DMS79 treated with DMSO at 0.1 percent for 48 hours (cell line): ENCODE measurements around the gene C11orf91.
A peak's percentile ranks its signal among the peaks of the same experiment; 100 is the strongest.
"Not testable (repeated sequence)": the region's sequence is repeated elsewhere in the genome, so short reads cannot be mapped to it uniquely, and the experiment has no call there.

Experiments
- DNase-seq: peaks from one replicate; lab custom pipeline; 2025; lab: John Stamatoyannopoulos, UW

The C11orf91 gene

GRCh38 chr11:33700502-33701271 is at the start of gene C11orf91:
C11orf91 (minus strand) TSS chr11:33700826; CDS start chr11:33700740, 86 bp downstream.
- DNase-seq = peak; percentile 96

DNA sequence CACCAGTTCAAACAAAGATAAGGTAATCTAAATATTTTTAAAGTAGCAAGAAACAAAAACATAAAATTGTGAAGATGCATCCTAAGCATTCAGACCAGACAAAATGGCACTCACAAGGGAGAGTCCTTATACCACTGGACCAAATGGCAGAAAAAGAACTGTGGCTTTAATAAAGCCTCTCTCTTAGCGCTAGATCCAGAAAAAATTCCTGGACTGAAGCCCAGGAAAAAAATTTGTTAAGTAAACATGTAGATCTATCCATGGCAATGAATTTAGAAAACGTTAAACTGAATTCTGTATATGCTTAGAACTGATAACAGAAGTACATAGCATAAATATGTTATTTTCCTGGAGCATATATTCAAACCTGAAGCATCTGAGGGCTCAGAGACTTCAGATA is 47.4 kb upstream of the C11orf91 start:
- no peak for DNase-seq

GRCh38 chr11:33743291-33743690 is 42.7 kb upstream of the C11orf91 start:
- no peak for DNase-seq

DNA sequence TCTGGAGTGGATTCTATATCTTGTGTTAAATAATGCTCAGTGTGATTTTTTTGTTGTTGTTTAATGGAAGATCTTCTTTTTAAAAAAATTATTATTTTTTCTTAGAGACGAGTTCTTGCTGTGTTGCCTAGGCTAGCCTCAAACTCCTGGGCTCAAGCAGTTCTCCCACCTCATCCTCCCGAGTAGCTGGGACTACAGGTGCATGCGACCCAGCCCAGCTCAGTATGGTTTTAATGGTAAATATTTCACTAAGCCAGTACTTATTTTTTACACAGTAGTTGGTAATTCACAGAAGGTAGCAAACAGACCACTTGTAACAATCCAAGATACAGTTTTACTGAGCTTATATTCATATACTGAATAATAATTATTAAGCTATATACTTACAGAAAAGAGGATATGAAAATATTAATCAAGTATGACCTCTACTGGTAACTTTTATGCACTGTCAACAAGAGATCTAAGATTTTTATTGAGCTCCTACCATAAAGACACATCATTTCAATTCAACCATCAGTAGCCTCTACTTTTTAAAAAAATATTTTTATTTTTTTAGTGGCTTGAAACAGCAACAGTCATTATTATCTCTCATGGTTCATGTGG is 41.7 kb upstream of the C11orf91 start:
- DNase-seq = peak; percentile 37

- no peak for DNase-seq
Observed at GRCh38 chr11:33741806-33742205, 41.2 kb upstream of the C11orf91 start.

GRCh38 chr11:33737362-33737821 is 36.8 kb upstream of the C11orf91 start:
- DNase-seq = no peak

GRCh38 chr11:33736148-33736812 is 35.7 kb upstream of the C11orf91 start, which contains the start of gene CD59:
CD59 (minus strand) TSS chr11:33736423; CDS start chr11:33722445, 13,978 bp downstream.
- peak; percentile 59 for DNase-seq

DNA sequence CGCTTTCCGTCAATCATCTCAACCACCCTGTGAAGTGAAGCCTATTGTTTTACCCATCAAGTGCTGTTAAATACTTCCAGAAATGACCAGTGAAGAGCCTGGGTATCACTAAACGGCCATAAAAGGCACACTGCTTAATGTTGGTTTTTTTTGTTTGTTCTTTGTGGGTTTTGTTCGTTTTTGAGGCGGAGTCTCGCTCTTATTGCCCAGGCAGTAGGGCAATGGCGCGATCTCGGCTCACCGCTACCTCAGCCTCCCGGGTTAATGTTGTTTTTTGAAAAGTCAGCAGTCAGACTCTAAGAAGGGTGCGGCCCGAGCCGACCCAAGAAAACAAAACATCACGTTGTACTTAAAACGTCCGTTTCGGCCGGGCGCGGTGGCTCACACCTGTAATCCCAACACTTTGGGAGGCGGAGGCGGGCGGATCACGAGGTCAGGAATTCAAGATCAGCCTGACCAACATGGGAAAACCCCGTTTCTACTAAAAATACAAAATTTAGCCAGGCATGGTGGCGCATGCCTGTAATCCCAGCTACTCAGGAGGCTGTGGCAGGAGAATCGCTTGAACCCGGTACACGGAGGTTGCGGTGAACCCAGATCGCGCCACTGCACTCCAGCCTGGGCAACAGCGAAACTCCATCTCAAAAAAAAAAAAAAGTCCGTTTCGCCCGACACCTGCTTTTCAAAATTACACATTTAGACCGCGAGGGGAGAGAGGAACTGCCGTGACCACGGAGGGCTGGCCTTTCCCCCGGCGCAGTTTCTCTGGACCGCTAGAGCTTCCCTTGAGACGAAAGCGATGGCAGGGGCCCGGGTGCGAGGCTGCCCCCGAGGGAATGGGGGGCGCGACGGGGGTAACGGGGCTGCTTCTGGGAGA is 34.9 kb upstream of the C11orf91 start:
- peak; percentile 46 for DNase-seq

DNA sequence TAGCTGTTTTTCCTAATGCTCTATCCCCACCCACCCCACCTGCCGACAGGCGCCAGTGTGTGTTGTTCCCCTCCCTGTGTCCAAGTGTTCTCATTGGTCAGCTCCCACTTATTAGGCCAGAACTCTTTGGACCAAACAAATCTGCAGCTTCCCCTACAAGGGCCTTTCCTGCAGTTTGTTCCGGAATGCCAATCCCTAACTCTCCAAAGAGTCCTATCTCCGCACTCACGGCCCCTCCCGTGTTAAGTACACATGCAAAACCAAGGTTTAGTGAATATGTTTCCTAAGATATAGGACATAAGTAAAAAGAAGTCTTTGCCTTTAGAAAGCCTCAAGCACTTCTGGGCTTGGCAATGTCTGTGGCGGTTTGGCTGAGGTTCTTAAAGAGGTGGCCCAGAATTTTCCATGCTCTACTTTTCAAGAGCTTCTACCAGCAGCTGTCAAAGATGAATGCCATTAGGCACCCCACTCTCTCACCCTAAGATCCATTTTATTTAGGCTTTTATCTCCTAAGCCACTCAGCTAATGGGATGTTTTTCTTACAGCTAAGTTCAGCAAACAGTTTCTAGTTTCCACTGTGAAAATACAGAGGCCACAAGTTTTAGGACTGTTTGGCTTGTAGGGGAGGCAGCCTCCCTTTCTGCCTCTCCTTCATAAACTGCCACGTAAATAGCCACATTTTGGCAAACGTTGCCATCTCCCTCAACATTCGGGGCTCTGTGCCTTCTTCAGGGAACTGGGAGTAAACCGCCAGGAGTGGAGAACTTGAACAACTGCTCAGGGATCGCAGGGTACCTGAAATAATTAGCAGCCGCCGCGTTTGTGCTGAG is 34.0 kb upstream of the C11orf91 start:
- DNase-seq = peak; percentile 60

DNA sequence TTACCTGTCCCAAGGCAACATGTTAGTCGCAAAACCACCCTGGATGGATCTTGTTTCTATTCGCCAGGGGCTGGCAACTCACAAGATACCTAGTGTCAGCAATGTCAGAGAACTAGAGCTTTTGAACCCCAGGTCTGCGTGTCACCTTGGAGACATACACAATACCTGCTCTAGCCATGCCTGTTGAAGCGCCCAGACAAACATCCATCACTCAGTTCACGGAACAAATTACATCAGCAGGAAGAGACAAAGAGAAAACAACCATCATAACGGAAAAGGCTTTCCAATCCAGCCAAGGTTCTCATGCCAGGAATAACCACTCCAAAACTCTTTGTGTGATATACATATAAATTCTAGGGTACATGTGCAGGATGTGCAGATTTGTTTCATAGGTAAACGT is 33.4 kb upstream of the C11orf91 start:
- no peak for DNase-seq

DNA sequence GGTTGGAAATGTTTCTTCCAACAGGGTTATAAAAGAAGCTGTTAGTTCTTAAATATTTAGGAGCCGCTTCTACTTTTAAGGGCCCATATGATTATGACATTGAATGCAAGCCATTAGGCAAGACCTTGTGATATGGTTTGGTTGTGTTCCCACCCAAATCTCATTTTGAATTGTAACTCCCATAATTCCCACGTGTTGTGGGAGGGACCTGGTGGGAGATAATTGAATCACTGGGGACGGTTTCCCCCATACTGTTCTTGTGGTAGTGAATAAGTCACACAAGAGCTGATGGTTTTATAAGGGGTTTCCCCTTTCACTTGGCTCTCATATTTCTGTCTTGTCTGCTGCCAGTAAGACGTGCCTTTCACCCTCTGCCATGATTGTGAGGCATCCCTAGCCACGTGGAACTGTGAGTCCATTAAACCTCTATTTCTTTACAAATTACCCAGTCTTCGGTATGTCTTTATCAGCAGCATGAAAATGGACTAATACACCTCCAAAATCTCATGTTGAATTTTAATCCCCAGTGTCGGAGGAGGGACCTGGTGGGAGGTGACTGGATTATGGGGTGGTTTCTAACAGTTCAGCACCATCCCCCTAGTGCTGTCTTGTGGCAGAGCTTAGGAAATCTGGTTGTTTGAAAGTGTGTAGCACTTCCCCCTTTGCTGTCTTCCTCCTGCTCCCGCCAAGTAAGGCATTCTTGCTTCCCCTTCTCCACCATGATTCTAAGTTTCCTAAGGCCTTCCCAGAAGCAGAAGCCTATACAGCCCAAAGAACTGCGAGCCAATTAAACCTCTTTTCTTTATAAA is 31.3 kb upstream of the C11orf91 start:
- no peak for DNase-seq

GRCh38 chr11:33730716-33731115 is 30.1 kb upstream of the C11orf91 start:
- no peak for DNase-seq

DNA sequence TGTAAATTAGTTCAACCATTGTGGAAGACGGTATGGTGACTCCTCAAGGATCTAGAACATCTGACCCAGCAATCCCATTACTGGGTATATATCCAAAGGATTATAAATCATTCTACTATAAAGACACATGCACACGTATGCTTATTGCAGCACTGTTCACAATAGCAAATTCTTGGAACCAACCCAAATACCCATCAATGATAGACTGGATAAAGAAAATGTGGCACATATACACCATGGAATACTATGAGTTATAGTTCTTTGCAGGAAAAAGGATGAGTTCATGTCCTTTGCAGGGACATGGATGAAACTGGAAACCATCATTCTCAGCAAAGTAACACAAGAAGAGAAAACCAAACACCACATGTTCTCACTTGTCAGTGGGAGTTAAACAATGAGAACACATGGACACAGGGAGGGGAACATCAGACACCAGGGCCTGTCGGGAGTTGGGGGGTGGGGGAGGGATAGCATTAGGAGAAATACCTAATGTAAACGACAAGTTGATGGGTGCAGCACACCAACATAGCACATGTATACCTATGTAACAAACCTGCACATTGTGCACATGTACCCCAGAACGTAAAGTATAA is 28.5 kb upstream of the C11orf91 start:
- not testable (repeated sequence) for DNase-seq

DNA sequence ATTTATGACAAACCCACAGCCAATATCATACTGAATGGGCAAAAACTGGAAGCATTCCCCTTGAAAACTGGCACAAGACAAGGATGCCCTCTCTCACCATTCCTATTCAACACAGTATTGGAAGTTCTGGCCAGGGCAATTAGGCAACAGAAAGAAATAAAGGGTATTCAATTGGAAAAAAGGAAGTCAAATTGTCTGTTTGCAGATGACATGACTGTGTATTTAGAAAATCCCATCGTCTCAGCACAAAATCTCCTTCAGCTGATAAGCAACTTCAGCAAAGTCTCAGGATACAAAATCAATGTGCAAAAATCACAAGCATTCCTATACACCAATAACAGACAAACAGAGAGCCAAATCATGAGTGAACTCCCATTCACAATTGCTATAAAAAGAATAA is 26.9 kb upstream of the C11orf91 start:
- DNase-seq = not testable (repeated sequence)

GRCh38 chr11:33725496-33725895 is 24.9 kb upstream of the C11orf91 start:
- DNase-seq = no peak

- DNase-seq = no peak
Observed at GRCh38 chr11:33724644-33725035, 24.0 kb upstream of the C11orf91 start.

DNA sequence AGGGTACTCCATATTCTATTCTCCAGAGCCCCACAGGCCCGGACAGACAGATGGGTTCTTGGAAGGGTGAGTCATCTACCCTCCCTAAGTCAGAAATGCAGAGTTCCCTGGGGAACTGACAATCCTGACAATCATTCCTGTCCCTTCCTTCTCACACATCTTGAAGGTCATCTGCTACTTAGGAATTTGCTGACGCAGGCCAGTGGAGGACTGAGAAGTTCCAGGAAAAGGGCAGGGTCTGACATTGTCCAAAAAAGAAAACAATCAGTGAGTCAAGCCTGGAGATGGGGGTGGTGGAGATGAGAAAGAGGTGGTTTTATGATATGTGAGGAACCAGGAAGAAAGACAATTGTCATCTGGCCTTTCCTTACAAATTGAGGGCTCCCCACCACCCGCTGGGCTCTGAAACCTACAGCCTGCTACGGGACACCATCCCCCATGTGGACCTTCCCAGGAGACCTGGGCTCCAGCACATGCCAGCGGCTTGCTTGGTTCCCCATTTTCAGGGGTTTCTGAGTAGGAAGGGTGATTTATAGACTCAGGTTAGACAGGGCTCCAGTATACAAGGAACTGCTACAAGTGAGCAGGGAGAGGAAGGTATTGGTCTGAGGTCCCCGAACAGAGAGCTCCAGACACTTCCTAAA is 22.7 kb upstream of the C11orf91 start:
- no peak for DNase-seq

DNA sequence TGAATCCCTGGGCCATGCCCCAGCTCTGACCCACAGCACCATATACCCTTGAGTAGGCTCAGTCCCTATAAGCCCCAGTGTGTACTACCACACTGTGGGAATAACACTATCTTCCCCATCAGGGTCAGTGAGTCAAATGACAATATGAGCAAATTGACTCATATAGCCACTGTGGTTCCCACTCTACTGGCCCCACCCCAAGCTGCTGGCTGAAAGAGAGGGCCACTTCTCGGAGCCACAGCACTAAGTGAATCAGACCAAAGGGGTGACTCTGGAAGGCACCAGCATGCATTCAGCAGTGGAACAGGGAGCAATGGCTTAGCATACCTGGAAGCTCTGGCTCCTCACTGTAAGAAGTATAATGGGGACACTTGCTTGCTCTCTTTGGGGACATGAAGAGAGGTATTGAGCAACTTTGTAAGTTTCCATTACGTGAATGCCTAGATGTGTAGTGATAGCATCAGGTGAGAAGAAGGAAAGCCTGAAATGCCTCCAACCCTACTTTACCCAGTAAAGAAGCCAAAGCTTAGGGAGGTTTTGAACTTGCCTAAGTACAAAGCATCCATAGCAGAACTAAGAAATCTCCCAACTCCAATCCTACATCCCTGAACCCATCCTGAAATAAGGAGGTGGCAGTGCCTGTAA is 22.1 kb upstream of the C11orf91 start:
- DNase-seq = no peak

GRCh38 chr11:33721984-33722383 is 21.4 kb upstream of the C11orf91 start:
- DNase-seq = no peak
